Activated CD8-positive, alpha-beta memory T cell treated with anti-CD3 and anti-CD28 coated beads for 48 hours (primary cell): ENCODE results near the gene ATP6AP1.
"Not testable (repeated sequence)": the region's sequence is repeated elsewhere in the genome, so short reads cannot be mapped to it uniquely, and the experiment has no call there.

Experiments used
- DNase-seq, 3 experiments: peaks; one replicate each; pipeline ENCODE4 v3.0.0-alpha.2; 2020; ENCODE audit warnings: low read depth in 2 of 3, low spot score in 2 of 3

ATP6AP1 gene, protein sequence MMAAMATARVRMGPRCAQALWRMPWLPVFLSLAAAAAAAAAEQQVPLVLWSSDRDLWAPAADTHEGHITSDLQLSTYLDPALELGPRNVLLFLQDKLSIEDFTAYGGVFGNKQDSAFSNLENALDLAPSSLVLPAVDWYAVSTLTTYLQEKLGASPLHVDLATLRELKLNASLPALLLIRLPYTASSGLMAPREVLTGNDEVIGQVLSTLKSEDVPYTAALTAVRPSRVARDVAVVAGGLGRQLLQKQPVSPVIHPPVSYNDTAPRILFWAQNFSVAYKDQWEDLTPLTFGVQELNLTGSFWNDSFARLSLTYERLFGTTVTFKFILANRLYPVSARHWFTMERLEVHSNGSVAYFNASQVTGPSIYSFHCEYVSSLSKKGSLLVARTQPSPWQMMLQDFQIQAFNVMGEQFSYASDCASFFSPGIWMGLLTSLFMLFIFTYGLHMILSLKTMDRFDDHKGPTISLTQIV

DNA sequence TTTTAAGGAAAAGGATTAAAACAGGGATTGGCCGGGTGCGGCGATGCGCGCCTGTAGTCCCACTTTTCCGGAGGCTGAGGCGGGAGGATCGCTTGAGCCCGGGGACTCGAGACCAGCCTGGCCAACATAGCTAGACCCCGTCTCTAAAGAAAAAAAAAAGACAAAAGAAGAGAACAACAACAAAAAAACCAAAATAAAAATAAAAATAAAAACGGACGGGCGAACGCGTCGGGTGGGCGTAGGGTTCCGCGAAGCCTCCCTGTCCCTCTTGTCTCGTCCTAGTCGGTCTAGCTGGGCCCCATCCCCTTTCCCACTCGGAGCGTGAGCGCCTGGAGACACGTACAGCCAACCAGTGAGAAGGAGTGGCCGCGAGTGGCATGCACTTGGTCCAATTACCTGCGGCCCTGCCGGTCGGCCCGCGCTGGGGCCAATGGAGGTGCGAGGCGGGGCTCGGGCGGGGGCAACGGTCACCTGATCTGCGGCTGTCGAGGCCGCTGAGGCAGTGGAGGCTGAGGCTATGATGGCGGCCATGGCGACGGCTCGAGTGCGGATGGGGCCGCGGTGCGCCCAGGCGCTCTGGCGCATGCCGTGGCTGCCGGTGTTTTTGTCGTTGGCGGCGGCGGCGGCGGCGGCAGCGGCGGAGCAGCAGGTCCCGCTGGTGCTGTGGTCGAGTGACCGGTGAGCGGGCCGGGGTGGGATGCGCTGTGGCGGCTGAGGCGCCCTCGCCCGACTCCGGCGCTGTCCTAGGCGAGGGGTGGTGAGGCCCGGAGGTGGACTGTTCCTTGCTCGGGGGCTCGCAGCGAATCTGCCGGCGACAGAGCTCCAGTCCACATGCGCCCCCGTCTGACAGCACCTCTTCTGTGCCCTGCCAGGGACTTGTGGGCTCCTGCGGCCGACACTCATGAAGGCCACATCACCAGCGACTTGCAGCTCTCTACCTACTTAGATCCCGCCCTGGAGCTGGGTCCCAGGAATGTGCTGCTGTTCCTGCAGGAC, at the start of gene ATP6AP1:
Gene ATP6AP1, plus strand, starts transcription at position 502 of the 996 bp plus-strand sequence. Its CDS starts 16 bp downstream, at position 518.
- peak in 2 of 3 experiments; percentile 60 to 77 for DNase-seq

- peak; percentile 63 to 91 (median 78) for DNase-seq
Observed at GRCh38 chrX:154378799-154379568, 49.5 kb upstream of the ATP6AP1 start, which contains the start of gene EMD. EMD (plus strand) TSS chrX:154379295; CDS start chrX:154379485, 190 bp downstream.

DNA sequence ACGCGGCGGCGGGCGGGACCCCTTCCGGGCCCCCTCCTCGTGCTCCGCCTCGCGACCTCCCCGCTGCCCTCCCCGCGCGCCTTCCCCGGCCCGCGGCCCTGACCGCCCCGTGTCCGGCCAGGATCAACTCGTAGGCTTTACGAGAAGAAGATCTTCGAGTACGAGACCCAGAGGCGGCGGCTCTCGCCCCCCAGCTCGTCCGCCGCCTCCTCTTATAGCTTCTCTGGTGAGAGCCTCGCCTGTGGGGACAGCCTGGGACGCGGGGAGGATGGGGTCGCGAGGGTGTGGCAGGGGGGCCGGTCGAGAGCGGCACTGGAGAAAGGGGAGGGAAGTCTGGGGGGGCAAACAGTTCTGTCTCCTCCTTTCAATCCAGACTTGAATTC, 48.9 kb upstream of the ATP6AP1 start:
- DNase-seq: no peak

DNA sequence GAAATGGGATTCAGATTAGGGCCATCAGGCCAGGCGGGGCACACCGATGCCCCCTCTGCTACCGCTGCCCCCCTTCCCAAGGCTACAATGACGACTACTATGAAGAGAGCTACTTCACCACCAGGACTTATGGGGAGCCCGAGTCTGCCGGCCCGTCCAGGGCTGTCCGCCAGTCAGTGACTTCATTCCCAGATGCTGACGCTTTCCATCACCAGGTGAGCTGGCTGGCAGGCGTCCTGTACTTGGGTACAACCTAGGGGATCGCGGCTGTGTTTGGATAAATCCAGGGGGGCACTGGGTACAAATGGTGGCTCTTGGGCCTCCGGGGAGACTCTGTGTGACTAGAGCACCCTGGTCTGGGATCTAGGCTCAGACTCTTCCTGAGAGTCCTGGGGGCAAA, 48.3 kb upstream of the ATP6AP1 start:
- DNase-seq: no peak

DNA sequence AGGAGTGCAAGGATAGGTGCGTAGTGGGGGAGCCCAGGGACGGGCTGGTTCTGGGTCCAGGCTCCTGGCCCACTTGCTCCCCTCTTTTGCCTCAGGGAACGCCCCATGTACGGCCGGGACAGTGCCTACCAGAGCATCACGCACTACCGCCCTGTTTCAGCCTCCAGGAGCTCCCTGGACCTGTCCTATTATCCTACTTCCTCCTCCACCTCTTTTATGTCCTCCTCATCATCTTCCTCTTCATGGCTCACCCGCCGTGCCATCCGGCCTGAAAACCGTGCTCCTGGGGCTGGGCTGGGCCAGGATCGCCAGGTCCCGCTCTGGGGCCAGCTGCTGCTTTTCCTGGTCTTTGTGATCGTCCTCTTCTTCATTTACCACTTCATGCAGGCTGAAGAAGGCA, 47.7 kb upstream of the ATP6AP1 start:
- no peak for DNase-seq

DNA sequence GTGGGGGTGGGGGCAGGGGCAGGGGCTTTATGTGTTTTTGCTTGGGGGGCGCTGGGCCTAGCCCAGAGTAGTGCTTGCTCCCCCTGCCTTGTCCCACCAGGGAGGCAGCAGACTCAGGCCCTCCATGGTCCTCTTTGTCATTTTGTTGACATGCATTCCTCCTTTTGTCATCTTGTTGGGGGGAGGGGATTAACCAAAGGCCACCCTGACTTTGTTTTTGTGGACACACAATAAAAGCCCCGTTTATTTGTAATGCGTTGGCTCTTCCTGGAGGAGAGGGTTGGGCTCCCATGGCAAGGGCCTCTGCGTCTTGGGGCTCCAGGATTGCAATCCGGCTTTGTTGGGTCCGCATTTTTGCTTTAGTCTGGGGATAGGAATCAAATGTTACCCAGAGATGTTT, 47.2 kb upstream of the ATP6AP1 start:
- DNase-seq: no peak

- DNase-seq: no peak
Observed at GRCh38 chrX:154382483-154383069, 45.9 kb upstream of the ATP6AP1 start.

DNA sequence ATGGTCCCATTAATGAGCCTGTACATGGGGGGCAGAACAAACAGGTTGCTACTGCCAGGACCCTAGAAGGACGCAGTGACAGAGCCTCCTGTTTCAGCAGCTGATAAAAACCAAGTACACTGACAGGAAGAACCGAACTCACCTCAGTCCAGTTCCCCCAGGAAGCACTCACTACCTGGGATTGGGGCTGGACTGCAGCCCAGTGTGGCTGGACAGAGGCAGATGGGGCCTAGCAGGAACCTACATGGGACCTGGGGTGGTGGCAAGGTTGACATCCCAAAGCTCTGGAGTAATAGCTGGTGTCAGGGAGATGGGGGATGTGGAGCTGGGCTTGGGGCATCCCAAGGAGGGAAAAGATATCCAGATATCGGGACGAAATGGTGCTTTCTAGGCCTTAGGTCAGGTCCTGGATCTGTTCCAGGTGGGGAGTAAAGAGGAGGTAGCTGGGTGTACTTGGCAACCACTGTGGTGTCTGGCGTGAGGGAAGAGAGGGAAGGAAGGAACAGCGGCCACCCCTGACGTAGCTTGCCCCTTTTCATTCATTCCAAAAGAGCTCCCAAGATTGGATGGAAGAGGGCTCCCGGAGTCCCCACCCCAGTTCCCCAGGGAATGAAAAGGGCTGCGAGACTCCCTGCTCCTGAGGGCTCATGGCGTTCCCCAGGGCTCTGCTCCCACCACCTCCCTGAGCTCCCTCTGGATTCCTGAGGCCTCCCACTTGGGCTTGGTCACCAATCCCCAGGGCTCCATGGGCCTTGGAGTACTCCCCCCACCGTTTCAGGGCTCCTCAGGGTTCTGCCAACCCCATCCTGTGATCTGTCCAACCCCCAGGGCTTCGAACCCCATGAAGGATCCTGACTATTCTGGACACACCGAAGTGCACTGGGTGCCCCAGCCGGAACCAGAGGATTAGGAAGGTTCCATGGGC, 44.9 kb upstream of the ATP6AP1 start:
- no peak for DNase-seq

- no peak for DNase-seq
Observed at GRCh38 chrX:154384284-154384892, 44.1 kb upstream of the ATP6AP1 start.

GRCh38 chrX:154388094-154388493, 40.4 kb upstream of the ATP6AP1 start:
- not testable (repeated sequence) for DNase-seq

- not testable (repeated sequence) for DNase-seq
Observed at GRCh38 chrX:154388649-154389048, 39.8 kb upstream of the ATP6AP1 start.

- not testable (repeated sequence) for DNase-seq
Observed at GRCh38 chrX:154389812-154390747, 38.4 kb upstream of the ATP6AP1 start.

- not testable (repeated sequence) for DNase-seq
Observed at GRCh38 chrX:154396363-154396762, 32.1 kb upstream of the ATP6AP1 start.

DNA sequence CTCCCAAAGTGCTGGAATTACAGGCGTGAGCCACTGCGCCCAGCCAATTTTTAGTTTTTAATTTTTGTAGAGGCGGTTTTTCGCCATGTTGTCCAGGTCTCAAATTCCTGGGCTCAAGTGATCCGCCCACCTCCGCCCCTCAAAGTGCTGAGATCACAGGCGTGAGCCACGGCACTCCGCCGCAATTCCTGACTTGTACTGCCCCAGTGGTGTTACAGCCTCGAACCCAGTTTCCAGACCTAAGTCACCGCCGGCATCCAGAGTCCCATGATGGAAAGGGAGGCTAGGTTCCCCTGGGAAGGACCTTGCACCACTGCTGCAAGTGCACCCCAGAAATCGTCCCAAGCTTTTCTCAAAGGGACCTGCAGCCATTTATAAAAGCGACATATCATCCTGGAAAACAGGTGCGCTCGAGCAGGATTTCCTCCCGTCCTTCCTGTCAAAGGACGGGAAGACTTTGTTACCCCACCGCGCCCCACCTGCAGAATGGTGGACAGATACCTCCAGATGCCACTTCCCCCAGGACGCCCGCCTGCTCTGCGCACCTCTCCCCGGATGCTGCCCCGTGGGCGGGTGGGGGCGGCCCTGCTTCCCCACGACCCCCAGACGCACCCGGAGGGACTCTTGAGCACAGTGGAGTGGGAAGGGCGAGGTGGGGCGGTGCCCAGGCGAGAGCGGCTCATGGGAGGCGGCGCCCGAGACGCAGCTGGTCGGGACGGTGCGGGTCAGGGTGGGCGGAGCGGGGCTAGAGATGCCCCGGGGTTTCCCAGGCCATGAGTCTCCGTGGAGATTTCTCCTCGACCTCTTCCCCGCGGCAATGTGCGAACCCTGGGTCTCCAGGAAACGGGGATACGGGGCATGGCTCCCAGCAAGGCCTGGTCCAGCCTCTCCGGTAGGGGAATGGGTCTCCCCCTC, 31.2 kb upstream of the ATP6AP1 start:
- DNase-seq: no peak

GRCh38 chrX:154397888-154398667, 30.4 kb upstream of the ATP6AP1 start, which contains the start of gene RPL10:
RPL10 (plus strand) TSS chrX:154398377; CDS start chrX:154398520, 143 bp downstream.
- peak in 2 of 3 experiments; percentile 61 to 76 for DNase-seq
